GM19240 (cell line): ENCODE measurements around the gene ROCK2.

Experiments
- DNase-seq: peaks from one replicate; pipeline ENCODE4 v3.0.0; 2011; ENCODE audit warnings: low spot score; ENCODE audit not compliant: insufficient read length

Gene ROCK2

DNA sequence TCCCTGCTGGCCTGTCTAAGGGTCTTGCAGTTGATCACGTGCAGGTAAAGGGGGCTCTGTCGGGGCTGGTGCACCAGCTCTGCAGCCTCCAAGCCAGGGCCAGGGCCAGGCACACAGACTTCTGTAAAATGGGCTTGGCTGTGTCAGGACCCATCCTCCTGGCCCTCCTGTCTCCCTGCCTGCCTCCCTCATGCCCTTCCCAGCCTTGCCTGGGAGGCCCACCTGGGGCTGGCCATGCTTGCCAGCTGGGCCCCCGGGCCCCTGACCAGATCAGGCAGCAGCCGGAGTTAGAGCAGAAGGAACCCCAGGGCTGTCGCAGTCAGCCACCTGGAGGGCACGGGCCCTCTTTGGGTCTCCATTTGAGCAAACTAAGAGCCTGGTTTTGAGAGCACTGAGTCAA is 187.1 kb downstream of the ROCK2 start:
- no peak for DNase-seq

DNA sequence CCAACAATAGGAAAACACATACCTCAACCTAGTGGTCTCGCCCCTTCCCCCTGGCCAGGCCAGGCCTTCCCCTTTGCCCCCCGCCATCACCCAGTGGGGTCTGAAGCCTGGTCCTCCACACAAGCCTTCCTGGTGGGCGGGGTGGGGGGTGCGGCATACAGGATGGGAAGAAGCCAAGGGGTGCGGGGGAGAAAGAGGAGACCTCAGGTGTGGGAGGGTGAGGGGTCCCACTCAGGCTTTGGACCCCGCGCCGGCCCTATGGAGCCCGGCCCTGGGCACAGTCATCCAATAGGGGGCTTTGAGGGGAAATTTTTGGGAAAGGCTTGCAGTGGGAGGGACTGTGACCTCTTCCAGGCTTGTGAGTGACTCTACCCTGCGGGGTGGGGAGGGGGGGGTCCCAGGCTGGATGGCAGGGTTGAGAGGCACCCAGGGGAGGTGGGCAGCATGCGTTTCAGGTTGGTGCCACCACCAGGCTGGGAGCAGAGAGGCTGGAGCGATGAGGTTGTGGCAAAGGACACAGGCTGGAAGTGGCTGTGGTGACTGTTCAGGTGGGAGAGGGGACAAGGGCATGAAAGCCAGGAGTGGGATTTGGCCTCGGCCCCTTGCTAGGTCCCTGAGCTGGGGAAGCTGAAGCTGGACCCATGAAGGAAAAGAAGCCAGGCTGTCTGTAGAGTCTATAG is 187.9 kb downstream of the ROCK2 start:
- DNase-seq = no peak

- no peak for DNase-seq
These were observed 188.9 kb downstream of the ROCK2 start, which contains the start of gene SLC66A3 for GRCh38 chr2:11155381-11156035. Gene SLC66A3, plus strand, starts transcription at chr2:11155467. Its CDS starts 80 bp downstream, at chr2:11155547.

GRCh38 chr2:11154923-11155380 is 189.5 kb downstream of the ROCK2 start:
- DNase-seq = peak; percentile 98

- no peak for DNase-seq
These were observed 190.2 kb downstream of the ROCK2 start for GRCh38 chr2:11154016-11154922.

GRCh38 chr2:11152591-11152990 is 191.8 kb downstream of the ROCK2 start:
- no peak for DNase-seq

GRCh38 chr2:11147263-11147662 is 197.2 kb downstream of the ROCK2 start:
- DNase-seq = no peak

DNA sequence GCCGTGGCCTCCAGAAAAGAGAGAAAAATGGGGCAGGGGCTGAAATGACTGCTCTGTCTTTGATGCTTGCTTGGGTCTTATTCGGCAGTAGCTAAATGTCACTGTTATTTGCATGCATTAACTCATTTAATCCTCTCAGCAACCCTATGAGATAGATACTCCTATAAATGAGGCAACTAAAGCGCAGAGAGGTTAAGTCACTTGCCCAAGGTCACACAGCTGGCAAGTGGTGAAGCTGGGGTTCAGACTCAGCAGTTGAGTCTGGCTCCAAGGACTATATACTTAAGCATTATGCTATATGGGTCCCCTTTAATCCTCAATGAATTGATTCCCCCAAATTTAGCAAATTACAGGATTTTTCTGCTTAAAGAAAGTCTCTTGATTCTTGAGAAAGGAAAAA is 198.4 kb downstream of the ROCK2 start:
- DNase-seq = no peak

DNA sequence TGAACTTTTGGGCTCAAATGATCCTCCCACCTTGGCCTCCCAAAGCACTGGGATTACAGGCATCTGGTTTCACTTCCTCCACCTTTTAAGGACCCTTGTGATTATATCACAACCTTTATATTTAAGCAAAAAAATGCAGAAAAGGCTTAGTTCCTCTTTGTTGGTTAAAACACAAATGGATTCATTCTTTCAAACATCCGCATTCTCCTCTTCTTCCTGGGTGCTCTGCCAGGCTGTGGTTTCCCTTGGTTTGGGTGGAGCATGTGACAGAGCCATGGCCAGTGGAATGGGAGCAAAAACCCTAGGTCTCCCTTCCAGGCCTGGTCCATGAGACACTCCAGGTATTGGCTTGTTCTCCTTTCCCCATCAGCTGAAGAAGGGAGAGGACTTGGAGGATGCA is 199.1 kb downstream of the ROCK2 start:
- no peak for DNase-seq

- no peak for DNase-seq
These were observed 199.7 kb downstream of the ROCK2 start for GRCh38 chr2:11144738-11145079.

DNA sequence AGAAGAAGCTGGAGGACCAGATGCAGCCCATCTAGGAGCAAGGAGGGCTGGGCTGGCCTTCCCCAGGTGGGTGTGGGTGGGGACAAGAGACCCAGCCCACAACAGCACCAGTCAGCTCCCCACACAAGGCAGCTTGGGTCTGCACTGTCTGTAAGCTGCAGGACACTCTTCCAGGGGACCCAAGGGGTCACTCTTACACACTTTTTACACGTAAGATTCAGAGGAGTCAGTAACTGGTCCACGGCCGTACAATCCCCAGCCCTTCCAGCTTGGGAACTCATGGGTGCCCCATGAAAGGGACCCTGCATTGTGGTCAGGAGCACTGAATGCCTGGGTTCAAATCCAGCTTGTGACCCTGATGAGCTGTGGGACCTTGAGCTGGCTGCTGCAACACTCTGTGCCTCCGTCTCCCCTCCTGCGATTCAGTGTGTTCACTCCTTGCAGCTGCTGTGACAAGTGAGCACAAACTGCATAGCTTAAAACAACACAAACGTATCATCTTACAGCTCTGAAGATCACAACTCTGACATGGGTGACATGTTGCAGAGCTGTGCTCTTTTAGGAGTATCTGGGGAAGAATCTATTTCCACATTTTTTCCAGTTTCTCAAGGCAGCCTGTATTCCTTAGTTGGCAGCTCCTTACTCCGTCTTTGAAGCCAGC is 200.2 kb downstream of the ROCK2 start:
- no peak for DNase-seq

- no peak for DNase-seq
These were observed 201.4 kb downstream of the ROCK2 start for GRCh38 chr2:11142987-11143386.

DNA sequence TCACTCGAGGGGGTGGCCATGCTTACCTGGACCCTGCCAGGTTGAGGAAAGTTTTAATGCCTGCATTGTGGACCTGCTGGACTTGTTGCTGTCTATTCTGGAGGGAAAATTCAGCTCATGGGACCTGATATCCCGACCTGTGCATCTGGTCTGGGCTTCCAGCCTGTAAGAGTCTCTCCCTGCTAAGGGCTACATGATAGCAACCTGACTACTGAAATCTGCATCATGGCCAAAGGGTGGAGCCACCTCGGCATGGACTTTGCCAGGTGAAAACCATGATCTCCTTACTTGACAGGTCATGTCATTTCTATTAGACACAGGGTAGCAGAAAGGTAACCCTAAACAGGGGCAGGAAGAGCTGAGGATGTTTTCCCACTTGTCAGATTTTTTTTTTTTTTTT is 202.1 kb downstream of the ROCK2 start:
- no peak for DNase-seq

DNA sequence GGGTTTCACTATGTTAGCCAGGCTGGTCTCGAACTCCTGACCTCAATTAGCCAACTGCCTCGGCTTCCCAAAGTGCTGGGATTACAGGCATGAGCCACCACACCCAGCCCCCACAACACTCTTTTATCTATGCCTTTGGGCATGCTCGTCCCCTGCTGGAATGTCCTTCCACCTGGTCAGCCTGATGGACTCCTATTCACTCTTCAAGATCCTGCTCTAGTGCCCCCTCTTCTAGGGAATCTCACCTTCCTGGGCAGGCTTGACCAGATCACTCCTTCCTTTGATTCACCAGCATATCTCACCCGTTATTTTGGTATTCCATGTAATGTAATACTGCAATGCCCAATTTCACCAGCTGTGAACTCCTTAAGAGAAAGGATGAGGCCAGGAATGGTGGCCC is 203.1 kb downstream of the ROCK2 start:
- DNase-seq = no peak

GRCh38 chr2:11140492-11140891 is 203.9 kb downstream of the ROCK2 start:
- DNase-seq = no peak

- DNase-seq = no peak
These were observed 210.1 kb downstream of the ROCK2 start for GRCh38 chr2:11134349-11134748.

- DNase-seq = no peak
These were observed 210.5 kb downstream of the ROCK2 start for GRCh38 chr2:11133936-11134320.

DNA sequence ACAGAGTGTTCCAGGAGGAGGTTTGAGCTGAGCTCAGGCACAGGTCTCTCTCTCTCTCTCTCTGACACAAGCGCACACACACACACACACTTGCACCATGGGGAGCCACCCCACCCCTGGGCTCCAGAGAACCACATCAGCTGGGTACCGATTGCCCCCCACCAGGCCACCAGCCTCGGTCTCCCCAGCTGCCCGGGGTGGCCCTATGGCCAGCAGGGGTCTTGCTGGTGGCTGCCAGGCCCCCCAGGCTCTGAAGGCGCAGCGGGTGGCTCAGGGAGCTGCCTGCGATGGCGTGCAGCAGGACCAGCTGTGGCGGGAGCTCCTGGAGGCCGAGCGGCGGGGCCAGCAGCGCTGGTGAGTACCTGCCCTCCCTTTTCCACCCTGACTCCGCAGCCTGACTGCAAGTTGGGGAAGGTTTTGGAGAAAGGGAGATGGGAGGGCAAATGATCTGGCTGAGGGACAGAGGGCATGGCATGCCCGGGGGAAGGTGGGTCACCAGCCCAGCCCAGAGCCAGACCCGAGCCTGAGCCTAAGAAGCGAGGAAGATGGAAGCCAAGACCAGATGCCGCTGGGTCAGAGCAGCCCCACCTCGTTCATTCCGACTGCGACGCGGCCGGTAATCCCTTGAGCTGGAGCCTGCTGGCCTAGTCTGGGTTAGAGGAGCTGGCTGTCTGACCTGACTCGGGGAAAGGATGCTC is 211.0 kb downstream of the ROCK2 start:
- no peak for DNase-seq

GRCh38 chr2:11132036-11132671 is 212.3 kb downstream of the ROCK2 start:
- no peak for DNase-seq

- DNase-seq = no peak
These were observed 213.1 kb downstream of the ROCK2 start for GRCh38 chr2:11131166-11131920.
